Left lung (tissue), 10 donors: ENCODE data around the gene CENPF. TPM values are rescaled to one million over a fixed set of nuclear protein-coding genes. Genes with fewer than 3 reads are reported as not detected.

Experiments used
- ATAC-seq: fragments of 200-7000 bp; cut with Tn5 transposase; one replicate; pipeline ENCODE4 v1.9.1; 2020; ENCODE audit warnings: moderate library complexity
- DNase-seq, 4 donors: peaks; one replicate each; pipeline ENCODE4 v3.0.0-alpha.2; 2013 to 2020
- H3K27ac ChIP-seq, 2 donors: fragments of 200-600 bp; sonication (generic) in 1 of 2; one replicate each; pipeline versions ENCODE4 v1.5.0 to v1.8.0; 2020 to 2021
- H3K27me3 ChIP-seq, 2 donors: fragments of 200-600 bp; sonication (generic) in 1 of 2; one replicate each; pipeline versions ENCODE4 v1.5.0 to v1.8.0; 2020 to 2021
- H3K36me3 ChIP-seq, 2 donors: fragments of 200-600 bp; sonication (generic) in 1 of 2; one replicate each; pipeline versions ENCODE4 v1.5.0 to v1.8.0; 2020 to 2021
- H3K4me1 ChIP-seq, 2 donors: fragments of 200-600 bp; one replicate each; pipeline ENCODE4 v1.8.0; 2021
- H3K4me3 ChIP-seq, 2 donors: fragments of 200-600 bp; sonication (generic) in 1 of 2; one replicate each; pipeline versions ENCODE4 v1.5.0 to v1.8.0; 2020 to 2021; ENCODE audit warnings: mild to moderate bottlenecking in 1 of 2
- H3K9me3 ChIP-seq, 2 donors: fragments of 200-600 bp; sonication (generic) in 1 of 2; one replicate each; pipeline versions ENCODE4 v1.5.0 to v1.8.0; 2020 to 2021
- intact Hi-C, 2 donors: fragments of 100-400 bp; cut with DNase I; formaldehyde crosslinking; loops; one replicate each; pipeline versions ENCODE4 v1.11.2 to v1.14.2; 2022
- polyA plus RNA-seq, 6 donors: library from polyadenylated mRNA; unstranded; fragments of 120-200 nt; gene quantifications; one replicate each; pipeline ENCODE4 v1.2.1, GENCODE V29; 2013; ENCODE audit not compliant: insufficient read length in 6 of 6
- total RNA-seq, 2 donors: library from RNA; stranded (reverse); fragmentation: NEBNext Ultra II Directional; extraction: Animal tissue kit (Norgen Biotek cat#: 25700); gene quantifications; one replicate each; pipeline ENCODE4 v1.2.1, GENCODE V29; 2021
- TF ChIP-seq, protein P1 (sequence below), 2 donors: fragments of 200-600 bp; sonication (generic) in 1 of 2; IDR thresholded peaks; one replicate each; pipeline versions ENCODE4 v1.5.0 to v1.8.0; 2021; ENCODE audit warnings: antibody characterized with exemption in 2 of 2
- donor health status: DM: no; HTN: yes; CAD: no.
- donor health status: DM: no; HTN: no; CAD: no.

Gene CENPF
- total and polyA plus RNA-seq, 8 donors = 3.4 to 157 (median 60.6) TPM

DNA sequence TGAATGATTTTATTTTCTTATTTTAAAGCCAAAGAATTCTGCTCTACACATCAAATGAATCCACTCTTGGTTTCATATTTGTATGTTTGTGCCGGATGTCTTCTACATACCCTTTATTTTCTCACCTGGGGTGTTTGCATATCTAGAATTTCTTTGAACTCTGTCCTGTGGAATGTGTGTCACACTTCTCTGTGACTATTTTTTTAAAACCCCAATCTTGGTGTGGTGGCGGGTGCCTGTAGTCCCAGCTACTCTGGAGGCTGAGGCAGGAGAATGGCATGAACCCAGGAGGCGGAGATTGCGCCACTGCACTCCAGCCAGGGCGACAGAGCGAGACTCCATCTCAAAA is 35.4 kb downstream of the CENPF start:
- DNase-seq (no peak), ATAC-seq (no peak)
- Histone ChIP-seq H3K9me3 (no peaks in the 10 kb centered on the region), H3K4me3 (no peak overlapping the region), H3K27me3 (no peaks in the 10 kb centered on the region), H3K36me3 (peaks cover 0 to 13% of the 10 kb centered on the region in 2 donors), H3K4me1 (no peaks in the 10 kb centered on the region), H3K27ac (no peak overlapping the region)
- TF ChIP-seq, protein P1, sequence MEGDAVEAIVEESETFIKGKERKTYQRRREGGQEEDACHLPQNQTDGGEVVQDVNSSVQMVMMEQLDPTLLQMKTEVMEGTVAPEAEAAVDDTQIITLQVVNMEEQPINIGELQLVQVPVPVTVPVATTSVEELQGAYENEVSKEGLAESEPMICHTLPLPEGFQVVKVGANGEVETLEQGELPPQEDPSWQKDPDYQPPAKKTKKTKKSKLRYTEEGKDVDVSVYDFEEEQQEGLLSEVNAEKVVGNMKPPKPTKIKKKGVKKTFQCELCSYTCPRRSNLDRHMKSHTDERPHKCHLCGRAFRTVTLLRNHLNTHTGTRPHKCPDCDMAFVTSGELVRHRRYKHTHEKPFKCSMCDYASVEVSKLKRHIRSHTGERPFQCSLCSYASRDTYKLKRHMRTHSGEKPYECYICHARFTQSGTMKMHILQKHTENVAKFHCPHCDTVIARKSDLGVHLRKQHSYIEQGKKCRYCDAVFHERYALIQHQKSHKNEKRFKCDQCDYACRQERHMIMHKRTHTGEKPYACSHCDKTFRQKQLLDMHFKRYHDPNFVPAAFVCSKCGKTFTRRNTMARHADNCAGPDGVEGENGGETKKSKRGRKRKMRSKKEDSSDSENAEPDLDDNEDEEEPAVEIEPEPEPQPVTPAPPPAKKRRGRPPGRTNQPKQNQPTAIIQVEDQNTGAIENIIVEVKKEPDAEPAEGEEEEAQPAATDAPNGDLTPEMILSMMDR (IDR thresholded peaks at IDR 0.05) = no peak
- intact Hi-C loops = no loop called here

DNA sequence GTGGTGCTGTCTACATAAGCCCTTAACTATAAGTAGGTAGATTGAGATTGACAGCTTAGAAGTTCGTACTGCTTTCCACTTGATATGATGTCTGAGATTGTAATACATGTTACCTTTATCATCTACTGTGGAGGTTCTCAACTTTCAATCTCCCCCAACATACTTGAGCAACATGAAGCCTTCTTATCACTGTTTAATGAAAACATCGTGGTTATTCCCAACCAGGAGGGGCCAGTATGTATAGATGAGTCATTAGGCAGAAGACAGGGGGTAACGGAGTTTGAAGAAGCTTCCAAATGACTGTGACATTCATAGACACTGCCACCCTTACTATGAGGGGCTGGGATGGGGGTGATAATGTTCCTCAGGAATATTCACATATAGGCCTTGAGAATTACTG is 36.0 kb downstream of the CENPF start:
- ATAC-seq = no peak
- intact Hi-C loops = no loop called here
- H3K27ac ChIP-seq = no peak overlapping the region

DNA sequence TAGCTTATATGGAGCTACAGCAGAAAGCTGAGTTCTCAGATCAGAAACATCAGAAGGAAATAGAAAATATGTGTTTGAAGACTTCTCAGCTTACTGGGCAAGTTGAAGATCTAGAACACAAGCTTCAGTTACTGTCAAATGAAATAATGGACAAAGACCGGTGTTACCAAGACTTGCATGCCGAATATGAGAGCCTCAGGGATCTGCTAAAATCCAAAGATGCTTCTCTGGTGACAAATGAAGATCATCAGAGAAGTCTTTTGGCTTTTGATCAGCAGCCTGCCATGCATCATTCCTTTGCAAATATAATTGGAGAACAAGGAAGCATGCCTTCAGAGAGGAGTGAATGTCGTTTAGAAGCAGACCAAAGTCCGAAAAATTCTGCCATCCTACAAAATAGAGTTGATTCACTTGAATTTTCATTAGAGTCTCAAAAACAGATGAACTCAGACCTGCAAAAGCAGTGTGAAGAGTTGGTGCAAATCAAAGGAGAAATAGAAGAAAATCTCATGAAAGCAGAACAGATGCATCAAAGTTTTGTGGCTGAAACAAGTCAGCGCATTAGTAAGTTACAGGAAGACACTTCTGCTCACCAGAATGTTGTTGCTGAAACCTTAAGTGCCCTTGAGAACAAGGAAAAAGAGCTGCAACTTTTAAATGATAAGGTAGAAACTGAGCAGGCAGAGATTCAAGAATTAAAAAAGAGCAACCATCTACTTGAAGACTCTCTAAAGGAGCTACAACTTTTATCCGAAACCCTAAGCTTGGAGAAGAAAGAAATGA is 37.6 kb downstream of the CENPF start:
- no peak for DNase-seq
- H3K9me3 ChIP-seq = no peaks in the 10 kb centered on the region
- no peak overlapping the region for H3K4me3 ChIP-seq
- peaks cover 0 to 18% of the 10 kb centered on the region in 2 donors for H3K36me3 ChIP-seq
- intact Hi-C loops = no loop called here
- H3K4me1 ChIP-seq = no peaks in the 10 kb centered on the region
- TF ChIP-seq, protein P1 (IDR thresholded peaks at IDR 0.05) = no peak
- no peak overlapping the region for H3K27ac ChIP-seq
- H3K27me3 ChIP-seq = no peaks in the 10 kb centered on the region
- ATAC-seq = no peak

More for the DNA sequence above, 36.0 kb downstream of the CENPF start:
- TF ChIP-seq, protein P1 (IDR thresholded peaks at IDR 0.05) = no peak
- Histone ChIP-seq H3K36me3 (peaks cover 0 to 10% of the 10 kb centered on the region in 2 donors), H3K27me3 (no peaks in the 10 kb centered on the region), H3K4me1 (no peaks in the 10 kb centered on the region), H3K4me3 (no peak overlapping the region), H3K9me3 (no peaks in the 10 kb centered on the region)
- no peak for DNase-seq

DNA sequence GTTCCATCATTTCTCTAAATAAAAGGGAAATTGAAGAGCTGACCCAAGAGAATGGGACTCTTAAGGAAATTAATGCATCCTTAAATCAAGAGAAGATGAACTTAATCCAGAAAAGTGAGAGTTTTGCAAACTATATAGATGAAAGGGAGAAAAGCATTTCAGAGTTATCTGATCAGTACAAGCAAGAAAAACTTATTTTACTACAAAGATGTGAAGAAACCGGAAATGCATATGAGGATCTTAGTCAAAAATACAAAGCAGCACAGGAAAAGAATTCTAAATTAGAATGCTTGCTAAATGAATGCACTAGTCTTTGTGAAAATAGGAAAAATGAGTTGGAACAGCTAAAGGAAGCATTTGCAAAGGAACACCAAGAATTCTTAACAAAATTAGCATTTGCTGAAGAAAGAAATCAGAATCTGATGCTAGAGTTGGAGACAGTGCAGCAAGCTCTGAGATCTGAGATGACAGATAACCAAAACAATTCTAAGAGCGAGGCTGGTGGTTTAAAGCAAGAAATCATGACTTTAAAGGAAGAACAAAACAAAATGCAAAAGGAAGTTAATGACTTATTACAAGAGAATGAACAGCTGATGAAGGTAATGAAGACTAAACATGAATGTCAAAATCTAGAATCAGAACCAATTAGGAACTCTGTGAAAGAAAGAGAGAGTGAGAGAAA is 38.4 kb downstream of the CENPF start:
- Histone ChIP-seq H3K27ac (no peak overlapping the region), H3K27me3 (no peaks in the 10 kb centered on the region), H3K4me1 (no peaks in the 10 kb centered on the region), H3K9me3 (no peaks in the 10 kb centered on the region), H3K36me3 (peaks cover 0 to 18% of the 10 kb centered on the region in 2 donors), H3K4me3 (no peak overlapping the region)
- ATAC-seq (no peak), DNase-seq (no peak)
- TF ChIP-seq, protein P1 (IDR thresholded peaks at IDR 0.05) = no peak
- intact Hi-C loops = no loop called here

DNA sequence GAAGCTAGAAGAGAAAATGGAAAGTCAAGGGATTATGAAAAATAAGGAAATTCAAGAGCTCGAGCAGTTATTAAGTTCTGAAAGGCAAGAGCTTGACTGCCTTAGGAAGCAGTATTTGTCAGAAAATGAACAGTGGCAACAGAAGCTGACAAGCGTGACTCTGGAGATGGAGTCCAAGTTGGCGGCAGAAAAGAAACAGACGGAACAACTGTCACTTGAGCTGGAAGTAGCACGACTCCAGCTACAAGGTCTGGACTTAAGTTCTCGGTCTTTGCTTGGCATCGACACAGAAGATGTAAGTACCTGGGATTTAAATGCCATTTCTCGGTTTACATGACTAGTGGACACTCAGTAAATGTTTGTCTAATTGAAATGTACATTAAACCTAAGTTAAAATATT is 40.0 kb downstream of the CENPF start:
- no peak for ATAC-seq
- H3K4me1 ChIP-seq = no peaks in the 10 kb centered on the region
- intact Hi-C loops = no loop called here
- no peaks in the 10 kb centered on the region for H3K27me3 ChIP-seq
- TF ChIP-seq, protein P1 (IDR thresholded peaks at IDR 0.05) = no peak
- no peak overlapping the region for H3K4me3 ChIP-seq
- H3K27ac ChIP-seq = no peak overlapping the region
- DNase-seq = no peak
- H3K9me3 ChIP-seq = no peaks in the 10 kb centered on the region
- peaks cover 0 to 18% of the 10 kb centered on the region in 2 donors for H3K36me3 ChIP-seq
